GM21717 (cell line): ENCODE measurements around the gene SLC9A3.

ENCODE experiments used
- ATAC-seq: cut with Tn5 transposase; IDR thresholded peaks from one replicate; pipeline ENCODE4 v1.9.1; 2021; ENCODE audit warnings: mild to moderate bottlenecking, moderate library complexity; ENCODE audit not compliant: unreplicated experiment

SLC9A3 gene

GRCh38 chr5:527646-528628 is 3.7 kb upstream of the SLC9A3 start:
- ATAC-seq, result no peak

GRCh38 chr5:526456-527088 is 2.3 kb upstream of the SLC9A3 start:
- no peak for ATAC-seq

GRCh38 chr5:525916-526315 is 1.7 kb upstream of the SLC9A3 start:
- ATAC-seq, result no peak

GRCh38 chr5:524973-525761 is 918 bp upstream of the SLC9A3 start:
- no peak for ATAC-seq

GRCh38 chr5:523441-524222 is 617 bp downstream of the SLC9A3 start:
- no peak for ATAC-seq

GRCh38 chr5:522899-523440 is 1.3 kb downstream of the SLC9A3 start:
- no peak for ATAC-seq

GRCh38 chr5:522116-522515 is 2.1 kb downstream of the SLC9A3 start:
- no peak for ATAC-seq

- ATAC-seq, result no peak
Observed at GRCh38 chr5:521680-522079, 2.6 kb downstream of the SLC9A3 start.

GRCh38 chr5:520850-521226 is 3.4 kb downstream of the SLC9A3 start:
- ATAC-seq, result no peak

GRCh38 chr5:520196-520849 is 3.9 kb downstream of the SLC9A3 start:
- no peak for ATAC-seq

GRCh38 chr5:518721-519120 is 5.5 kb downstream of the SLC9A3 start:
- ATAC-seq, result no peak

- no peak for ATAC-seq
Observed at GRCh38 chr5:517535-518100, 6.6 kb downstream of the SLC9A3 start.

- ATAC-seq, result no peak
Observed at GRCh38 chr5:516980-517379, 7.3 kb downstream of the SLC9A3 start.

- ATAC-seq, result no peak
Observed at GRCh38 chr5:516338-516925, 7.8 kb downstream of the SLC9A3 start.

GRCh38 chr5:515273-515836 is 8.9 kb downstream of the SLC9A3 start:
- ATAC-seq, result no peak

GRCh38 chr5:514673-515072 is 9.6 kb downstream of the SLC9A3 start:
- no peak for ATAC-seq

- ATAC-seq, result no peak
Observed at GRCh38 chr5:514101-514485, 10.2 kb downstream of the SLC9A3 start.

GRCh38 chr5:513216-514100 is 10.8 kb downstream of the SLC9A3 start:
- ATAC-seq, result no peak
